Activated CD8-positive, alpha-beta memory T cell treated with anti-CD3 and anti-CD28 coated beads, Interleukin-2, amount 50 U/mL, for 1 hour (primary cell): Measurements from ENCODE around the gene SKP1.
"Not testable (repeated sequence)": the region's sequence is repeated elsewhere in the genome, so short reads cannot be mapped to it uniquely, and the experiment has no call there.

Experiments used
- DNase-seq: peaks from one replicate; pipeline ENCODE4 v3.0.0-alpha.2; 2020; ENCODE audit errors: extremely low read depth

SKP1 gene

GRCh38 chr5:134177369-134178095, 782 bp upstream of the SKP1 start:
- no peak for DNase-seq

DNA sequence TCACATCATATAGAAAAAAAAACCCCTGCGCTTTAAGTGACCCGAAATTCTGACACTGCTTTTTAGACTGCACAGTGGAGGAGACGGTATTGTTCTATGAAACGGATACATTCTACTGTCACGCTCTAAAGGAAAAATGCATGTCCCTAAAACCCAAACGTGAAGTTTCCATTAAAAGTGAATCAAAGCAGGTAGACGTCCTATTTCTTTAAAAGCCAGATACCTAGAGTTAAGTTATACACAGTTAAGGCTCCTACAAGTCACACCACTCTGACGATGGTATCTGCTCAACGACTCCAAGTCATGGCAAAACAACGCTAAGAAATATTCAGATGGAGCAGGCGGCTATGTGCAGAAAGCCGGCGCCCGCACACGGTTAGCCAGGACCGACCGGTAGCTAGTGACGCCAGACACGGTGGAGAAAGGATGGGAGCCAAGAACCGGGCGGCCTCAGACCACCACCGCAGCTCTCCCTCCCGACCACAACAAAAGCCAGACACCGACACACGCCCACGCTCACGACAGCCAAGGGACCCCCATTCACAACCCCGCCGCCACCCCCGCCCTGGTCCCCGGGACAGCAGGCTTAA, 734 bp downstream of the SKP1 start:
- DNase-seq = peak; percentile 12

GRCh38 chr5:134174841-134175839, 1.6 kb downstream of the SKP1 start:
- no peak for DNase-seq

- no peak for DNase-seq
These were observed 4.8 kb downstream of the SKP1 start for GRCh38 chr5:134171972-134172371.

GRCh38 chr5:134162592-134162991, 14.2 kb downstream of the SKP1 start:
- no peak for DNase-seq

- DNase-seq = no peak
These were observed 15.0 kb downstream of the SKP1 start for GRCh38 chr5:134161513-134162395.

DNA sequence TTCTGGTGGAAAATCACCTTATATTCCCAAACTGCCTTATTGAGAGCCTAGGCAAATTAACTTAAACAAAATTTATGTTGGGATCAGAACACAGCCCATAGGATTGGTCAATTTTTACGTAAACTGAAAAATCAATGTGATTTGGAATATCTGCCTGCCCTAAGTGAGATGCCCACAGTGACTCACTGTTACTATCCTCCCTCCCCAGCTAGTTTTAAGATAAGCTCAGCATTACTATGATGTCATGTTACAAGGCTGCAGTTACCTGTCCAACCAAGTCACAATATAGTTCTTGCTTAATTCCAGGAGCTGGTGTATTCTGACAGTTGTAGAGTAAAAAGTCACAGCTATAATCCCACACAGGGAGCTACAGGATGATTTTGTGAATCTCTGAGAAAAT, 23.1 kb downstream of the SKP1 start:
- no peak for DNase-seq

GRCh38 chr5:134153241-134153640, 23.5 kb downstream of the SKP1 start:
- DNase-seq = no peak

- DNase-seq = not testable (repeated sequence)
These were observed 24.4 kb downstream of the SKP1 start for GRCh38 chr5:134152173-134152832.

- no peak for DNase-seq
These were observed 25.0 kb downstream of the SKP1 start for GRCh38 chr5:134151723-134152122.

GRCh38 chr5:134149571-134150303, 27.0 kb downstream of the SKP1 start:
- DNase-seq = no peak

GRCh38 chr5:134148986-134149539, 27.7 kb downstream of the SKP1 start:
- no peak for DNase-seq

DNA sequence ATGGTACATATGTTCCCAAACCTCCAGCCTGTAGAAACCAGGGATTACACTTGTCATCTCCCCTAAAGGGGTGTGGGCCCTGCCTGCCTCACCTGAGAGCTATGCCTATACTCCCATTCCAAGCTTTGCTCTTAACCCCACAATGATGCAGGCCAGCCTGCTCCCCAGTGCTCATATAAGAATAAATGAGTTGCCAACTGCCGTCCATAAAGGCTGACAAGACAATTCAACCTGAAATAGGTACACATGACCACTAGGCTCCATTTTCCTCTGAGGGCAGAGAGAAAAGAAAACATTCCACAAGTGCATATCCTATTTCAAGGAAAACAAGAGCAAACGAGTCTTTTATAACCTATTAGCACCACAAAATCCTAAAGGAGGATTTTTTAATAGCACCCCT, 28.4 kb downstream of the SKP1 start:
- DNase-seq = no peak

DNA sequence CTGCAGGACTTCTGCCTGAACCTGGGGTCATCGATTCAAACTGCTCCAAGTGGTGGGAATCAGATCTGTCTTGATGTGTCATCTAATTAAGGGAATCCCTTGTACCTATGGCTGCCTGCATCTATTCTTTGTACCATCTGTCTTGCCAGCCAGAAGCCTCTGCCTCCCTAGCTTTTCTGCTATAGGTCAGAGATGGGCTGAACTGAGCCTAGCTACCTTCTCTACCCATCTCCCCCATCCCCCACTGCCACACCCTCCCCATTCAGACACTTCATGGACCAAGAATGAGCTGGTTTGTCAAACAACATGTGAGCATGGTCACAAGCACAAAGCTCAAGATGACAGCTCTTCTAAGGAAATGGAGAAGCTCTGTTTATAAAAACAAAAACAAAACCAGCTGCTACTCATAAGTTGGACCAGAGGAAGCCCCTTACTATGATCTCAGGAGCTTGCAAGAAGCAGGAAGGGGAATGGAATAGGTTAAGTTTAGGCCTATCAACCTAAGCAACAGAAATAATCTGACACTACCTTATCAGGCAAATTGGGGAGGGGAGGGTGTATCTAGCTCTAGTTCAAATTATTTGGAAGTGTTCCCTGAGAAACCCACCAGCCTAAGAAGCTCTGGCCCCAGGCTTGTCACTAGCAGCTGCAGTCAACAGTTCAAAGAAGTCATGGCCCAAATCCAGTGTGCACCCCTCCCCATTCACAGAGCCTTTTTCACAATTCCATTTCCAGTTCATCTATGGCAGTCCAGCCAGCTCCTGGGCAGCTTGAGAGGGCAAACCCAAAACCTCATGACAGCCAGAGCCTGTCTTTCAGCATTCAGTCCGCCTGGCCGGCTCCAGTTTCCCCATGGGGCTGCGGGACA, 29.9 kb downstream of the SKP1 start:
- DNase-seq = no peak

GRCh38 chr5:134145779-134146581, 30.8 kb downstream of the SKP1 start:
- peak; percentile 46 for DNase-seq

- no peak for DNase-seq
These were observed 31.6 kb downstream of the SKP1 start for GRCh38 chr5:134145041-134145757.
